Keratinocyte (primary cell): ENCODE data around the gene FAM53A.

Source experiments
- CTCF ChIP-seq, 3 experiments: IDR thresholded peaks in 1 of 3; conservative IDR thresholded peaks in 1 of 3; optimal IDR thresholded peaks in 1 of 3; 2 replicates in 2 of 3; 3 replicates in 1 of 3; pipeline versions ENCODE3 to v1.5.1; 2011; ENCODE audit warnings: low read length in 3 of 3, mild to moderate bottlenecking in 3 of 3, moderate library complexity in 2 of 3, control low read depth in 1 of 3, inconsistent platforms in 1 of 3; ENCODE audit not compliant: insufficient read depth in 2 of 3; ENCODE audit errors: extremely low read depth in 1 of 3
- EZH2 ChIP-seq: IDR thresholded peaks from one replicate; pipeline ENCODE4 v1.6.1; 2012; ENCODE audit warnings: inconsistent platforms, mild to moderate bottlenecking, low read length, moderate library complexity

DNA sequence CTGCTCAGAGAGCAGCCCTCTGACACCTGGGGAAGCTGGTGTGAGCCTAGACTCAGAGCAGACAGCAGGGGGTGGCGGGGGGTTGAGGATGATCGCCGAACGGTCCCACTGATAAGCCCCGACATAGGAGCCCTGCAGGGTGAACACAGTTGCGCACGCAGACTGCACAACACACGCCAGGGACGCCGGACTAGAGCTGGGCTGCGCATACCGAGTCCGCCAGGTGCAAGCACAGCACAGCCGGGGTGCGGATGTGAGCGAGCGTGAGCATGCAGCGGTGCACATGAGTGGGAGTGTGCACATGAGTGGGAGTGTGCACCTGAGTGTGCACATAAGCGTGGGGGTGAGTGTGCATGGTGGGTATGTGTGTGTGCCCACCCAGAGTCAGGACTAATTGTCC lies 36.7 kb downstream of the FAM53A start:
- TF ChIP-seq CTCF (optimal IDR thresholded peaks at IDR 0.05 in 1 of 3, IDR thresholded peaks at IDR 0.05 in 1 of 3, conservative IDR thresholded peaks at IDR 0.05 in 1 of 3; ENCODE audit: extremely low read depth in 1 of 3, insufficient read depth in 2 of 3, low read length in 3 of 3) (no peak), EZH2 (no peak)
